ENCODE results near the gene FAM83D. TPM values are rescaled to one million over a fixed set of nuclear protein-coding genes. Genes with fewer than 3 reads are reported as not detected.

FAM83D gene
- total and polyA plus RNA-seq, 2 experiments from 2014 or later, result 7.4 to 45.4 TPM

- Histone ChIP-seq H3K4me1 (ENCODE audit: low read depth) (no peaks in the 10 kb centered on the region), H3K36me3 (no peaks in the 10 kb centered on the region), H3K4me3 (no peak overlapping the region), H3K27ac (no peak overlapping the region), H3K9me3 (ENCODE audit: low read depth) (no peaks in the 10 kb centered on the region), H3K27me3 (no peaks in the 10 kb centered on the region)
- DNase-seq (ENCODE audit: low read depth in 1 of 2, low spot score in 1 of 2), result no peak
- TF ChIP-seq CTCF (IDR thresholded peaks at IDR 0.05; ENCODE audit: low read depth, low read length), result no peak
These were observed 4.0 kb downstream of the FAM83D start for GRCh38 chr20:38930242-38930569.

GRCh38 chr20:38931984-38932383 lies 5.8 kb downstream of the FAM83D start:
- Histone ChIP-seq H3K27me3 (no peaks in the 10 kb centered on the region), H3K9me3 (ENCODE audit: low read depth) (no peaks in the 10 kb centered on the region), H3K4me3 (no peak overlapping the region), H3K27ac (no peak overlapping the region), H3K4me1 (ENCODE audit: low read depth) (no peaks in the 10 kb centered on the region), H3K36me3 (no peaks in the 10 kb centered on the region)
- DNase-seq (ENCODE audit: low read depth in 1 of 2, low spot score in 1 of 2), result no peak
- TF ChIP-seq CTCF (IDR thresholded peaks at IDR 0.05; ENCODE audit: low read depth, low read length), result no peak

GRCh38 chr20:38932457-38933120 lies 6.4 kb downstream of the FAM83D start:
- H3K27ac ChIP-seq, result no peak overlapping the region
- TF ChIP-seq CTCF (IDR thresholded peaks at IDR 0.05; ENCODE audit: low read depth, low read length), result no peak
- peak in 1 of 2 donors; percentile 92 for DNase-seq (ENCODE audit: low read depth in 1 of 2, low spot score in 1 of 2)

GRCh38 chr20:38934530-38934929 lies 8.3 kb downstream of the FAM83D start:
- no peak for DNase-seq (ENCODE audit: low read depth in 1 of 2, low spot score in 1 of 2)
- no peaks in the 10 kb centered on the region for H3K9me3 ChIP-seq (ENCODE audit: low read depth)

More at GRCh38 chr20:38932457-38933120, 6.4 kb downstream of the FAM83D start:
- no peaks in the 10 kb centered on the region for H3K27me3 ChIP-seq
- H3K36me3 ChIP-seq, result no peaks in the 10 kb centered on the region
- no peaks in the 10 kb centered on the region for H3K9me3 ChIP-seq (ENCODE audit: low read depth)
- H3K4me3 ChIP-seq, result no peak overlapping the region
- H3K4me1 ChIP-seq (ENCODE audit: low read depth), result no peaks in the 10 kb centered on the region

GRCh38 chr20:38935285-38935684 lies 9.1 kb downstream of the FAM83D start:
- peak; percentile 21 for TF ChIP-seq CTCF (IDR thresholded peaks at IDR 0.05; ENCODE audit: low read depth, low read length)
- Histone ChIP-seq H3K4me3 (no peak overlapping the region), H3K27me3 (no peaks in the 10 kb centered on the region), H3K27ac (no peak overlapping the region), H3K36me3 (no peaks in the 10 kb centered on the region), H3K9me3 (ENCODE audit: low read depth) (no peaks in the 10 kb centered on the region), H3K4me1 (ENCODE audit: low read depth) (no peaks in the 10 kb centered on the region)
- DNase-seq (ENCODE audit: low read depth in 1 of 2, low spot score in 1 of 2), result peak in 1 of 2 donors; percentile 47

More at GRCh38 chr20:38934530-38934929, 8.3 kb downstream of the FAM83D start:
- Histone ChIP-seq H3K27ac (no peak overlapping the region), H3K27me3 (no peaks in the 10 kb centered on the region), H3K36me3 (no peaks in the 10 kb centered on the region), H3K4me1 (ENCODE audit: low read depth) (no peaks in the 10 kb centered on the region), H3K4me3 (no peak overlapping the region)
- no peak for TF ChIP-seq CTCF (IDR thresholded peaks at IDR 0.05; ENCODE audit: low read depth, low read length)

Data from cardiac muscle cell (in vitro differentiated cells and primary cell).